Nephron (organoid): Measurements from ENCODE around the gene SDSL.
A peak's percentile ranks its signal among the peaks of the same experiment; 100 is the strongest.

Experiments
- H3K27ac Mint-ChIP-seq, 3 experiments: 2 replicates each; pipeline ENCODE4 v1.8.0; 2020; ENCODE audit warnings: mixed read lengths in 3 of 3, mild to moderate bottlenecking in 2 of 3, moderate library complexity in 1 of 3
- H3K27me3 Mint-ChIP-seq: 2 replicates; pipeline ENCODE4 v1.8.0; 2021; ENCODE audit warnings: low read depth, mild to moderate bottlenecking, moderate library complexity, mixed read lengths
- H3K36me3 Mint-ChIP-seq: 2 replicates; pipeline ENCODE4 v1.8.0; 2020; ENCODE audit warnings: low read depth, mixed read lengths
- H3K4me1 Mint-ChIP-seq: 2 replicates; pipeline ENCODE4 v1.8.0; 2020; ENCODE audit warnings: mixed read lengths
- H3K4me3 Mint-ChIP-seq, 3 experiments: 2 replicates each; pipeline ENCODE4 v1.8.0; 2020; ENCODE audit warnings: mild to moderate bottlenecking in 3 of 3, mixed read lengths in 3 of 3, moderate library complexity in 2 of 3
- H3K9me3 Mint-ChIP-seq: 2 replicates; pipeline ENCODE4 v1.8.0; 2020; ENCODE audit warnings: mixed read lengths
- TF ChIP-seq, protein P1 (sequence below), 3 experiments: fragments of 200-600 bp; sonication (generic); IDR thresholded peaks; one replicate each; pipeline ENCODE4 v1.5.0; 2021; ENCODE audit warnings: antibody characterized with exemption in 3 of 3; ENCODE audit not compliant: unreplicated experiment in 3 of 3

Gene SDSL

DNA sequence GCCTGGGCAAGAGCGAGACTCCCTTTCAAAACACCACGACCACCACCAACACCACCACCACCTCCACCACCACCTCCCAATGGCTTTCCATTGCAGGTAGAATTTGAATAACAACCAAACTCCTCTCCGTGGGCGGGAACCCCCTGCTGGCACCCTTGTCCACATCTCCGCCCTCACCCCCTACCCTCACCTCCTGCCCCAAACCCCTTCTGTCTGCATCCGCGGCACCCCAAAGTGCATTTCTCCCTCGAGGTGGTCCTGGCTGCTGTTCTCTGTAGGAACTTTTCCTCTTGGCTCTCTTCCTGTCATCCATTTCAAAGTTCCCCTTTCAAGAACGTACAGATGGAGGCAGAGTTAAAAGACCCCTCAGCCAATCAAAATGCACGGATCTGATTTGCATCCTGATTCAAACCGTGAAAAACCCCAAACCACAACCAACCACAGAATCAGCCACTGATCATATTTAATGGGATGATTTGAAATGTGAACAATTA lies 3.8 kb downstream of the SDSL start:
- H3K36me3 Mint-ChIP-seq: no peaks in the 10 kb centered on the region
- peaks cover 7% of the 10 kb centered on the region for H3K4me1 Mint-ChIP-seq

DNA sequence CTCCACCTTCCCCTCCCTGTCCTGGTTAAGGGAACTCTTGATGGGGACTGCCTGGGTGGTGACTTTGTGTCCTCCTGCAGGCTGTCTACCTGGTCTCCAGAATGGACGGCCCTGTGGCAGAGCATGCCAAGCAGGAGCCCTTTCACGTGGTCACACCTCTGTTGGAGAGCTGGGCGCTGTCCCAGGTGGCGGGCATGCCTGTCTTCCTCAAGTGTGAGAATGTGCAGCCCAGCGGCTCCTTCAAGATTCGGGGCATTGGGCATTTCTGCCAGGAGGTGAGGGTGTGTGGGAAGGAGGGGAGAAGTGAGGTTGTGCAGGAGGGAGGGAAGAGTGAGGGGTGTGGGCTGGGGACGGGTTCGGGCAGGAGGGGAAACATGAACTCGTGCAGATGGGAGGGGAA lies 5.7 kb downstream of the SDSL start:
- TF ChIP-seq, protein P1, sequence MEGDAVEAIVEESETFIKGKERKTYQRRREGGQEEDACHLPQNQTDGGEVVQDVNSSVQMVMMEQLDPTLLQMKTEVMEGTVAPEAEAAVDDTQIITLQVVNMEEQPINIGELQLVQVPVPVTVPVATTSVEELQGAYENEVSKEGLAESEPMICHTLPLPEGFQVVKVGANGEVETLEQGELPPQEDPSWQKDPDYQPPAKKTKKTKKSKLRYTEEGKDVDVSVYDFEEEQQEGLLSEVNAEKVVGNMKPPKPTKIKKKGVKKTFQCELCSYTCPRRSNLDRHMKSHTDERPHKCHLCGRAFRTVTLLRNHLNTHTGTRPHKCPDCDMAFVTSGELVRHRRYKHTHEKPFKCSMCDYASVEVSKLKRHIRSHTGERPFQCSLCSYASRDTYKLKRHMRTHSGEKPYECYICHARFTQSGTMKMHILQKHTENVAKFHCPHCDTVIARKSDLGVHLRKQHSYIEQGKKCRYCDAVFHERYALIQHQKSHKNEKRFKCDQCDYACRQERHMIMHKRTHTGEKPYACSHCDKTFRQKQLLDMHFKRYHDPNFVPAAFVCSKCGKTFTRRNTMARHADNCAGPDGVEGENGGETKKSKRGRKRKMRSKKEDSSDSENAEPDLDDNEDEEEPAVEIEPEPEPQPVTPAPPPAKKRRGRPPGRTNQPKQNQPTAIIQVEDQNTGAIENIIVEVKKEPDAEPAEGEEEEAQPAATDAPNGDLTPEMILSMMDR (IDR thresholded peaks at IDR 0.05; ENCODE audit: unreplicated experiment in 3 of 3): no peak
- Mint-ChIP-seq H3K4me1 (no peaks in the 10 kb centered on the region), H3K27ac (no peak overlapping the region), H3K36me3 (no peaks in the 10 kb centered on the region), H3K4me3 (no peak overlapping the region), H3K9me3 (no peaks in the 10 kb centered on the region), H3K27me3 (peaks cover 21% of the 10 kb centered on the region)

More for the DNA sequence above, 3.8 kb downstream of the SDSL start:
- TF ChIP-seq, protein P1 (IDR thresholded peaks at IDR 0.05; ENCODE audit: unreplicated experiment in 3 of 3): no peak
- Mint-ChIP-seq H3K27ac (no peak overlapping the region), H3K4me3 (peak overlapping the region in 1 of 3 experiments; percentile 5), H3K27me3 (peaks cover 19% of the 10 kb centered on the region), H3K9me3 (no peaks in the 10 kb centered on the region)

DNA sequence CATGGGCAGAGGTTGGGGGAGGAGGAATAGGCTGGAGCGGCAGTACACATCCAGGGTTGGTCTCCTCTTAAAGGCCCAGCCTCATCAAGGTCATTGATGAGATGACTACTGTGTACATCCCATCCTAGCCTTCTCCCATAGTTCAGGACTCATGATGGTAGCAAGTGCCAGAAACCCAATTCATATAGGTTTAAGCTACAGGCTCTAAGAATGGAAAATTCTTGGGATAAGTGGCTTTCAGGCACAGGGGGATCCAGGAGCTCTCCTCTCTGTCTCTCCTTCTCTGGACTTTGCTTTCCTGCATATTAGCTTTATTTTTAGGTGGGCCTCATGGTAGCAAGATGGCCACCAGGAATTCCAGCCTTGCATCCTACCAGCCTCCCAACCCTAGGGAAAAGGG lies 6.3 kb downstream of the SDSL start:
- Mint-ChIP-seq H3K36me3 (no peaks in the 10 kb centered on the region), H3K4me1 (no peaks in the 10 kb centered on the region), H3K27me3 (peaks cover 21% of the 10 kb centered on the region), H3K9me3 (no peaks in the 10 kb centered on the region), H3K4me3 (no peak overlapping the region), H3K27ac (no peak overlapping the region)
- TF ChIP-seq, protein P1 (IDR thresholded peaks at IDR 0.05; ENCODE audit: unreplicated experiment in 3 of 3): no peak

DNA sequence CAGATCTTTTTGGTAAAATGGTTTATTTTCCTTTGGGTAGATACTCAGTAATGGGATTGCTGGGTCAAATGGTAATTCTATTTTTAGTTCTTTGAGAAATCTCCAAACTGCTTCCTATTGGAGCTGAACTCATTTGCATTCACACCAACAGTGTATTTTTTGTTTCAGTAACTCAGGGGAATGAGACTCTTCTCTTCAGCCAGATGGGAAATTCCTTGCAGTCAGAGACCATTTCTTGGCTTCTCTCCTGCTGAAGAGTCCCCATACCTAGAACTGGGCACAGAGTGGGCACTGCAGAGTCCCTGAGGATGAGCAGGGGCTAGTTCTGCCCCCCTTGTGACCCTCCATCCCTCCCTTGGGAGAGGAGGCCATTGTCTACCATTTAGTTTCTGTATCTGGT lies 10.8 kb downstream of the SDSL start:
- H3K4me3 Mint-ChIP-seq: no peak overlapping the region
- TF ChIP-seq, protein P1 (IDR thresholded peaks at IDR 0.05; ENCODE audit: unreplicated experiment in 3 of 3): no peak
- H3K27me3 Mint-ChIP-seq: peaks cover 6% of the 10 kb centered on the region
- H3K27ac Mint-ChIP-seq: no peak overlapping the region
- no peaks in the 10 kb centered on the region for H3K36me3 Mint-ChIP-seq
- no peaks in the 10 kb centered on the region for H3K4me1 Mint-ChIP-seq
- H3K9me3 Mint-ChIP-seq: no peaks in the 10 kb centered on the region

DNA sequence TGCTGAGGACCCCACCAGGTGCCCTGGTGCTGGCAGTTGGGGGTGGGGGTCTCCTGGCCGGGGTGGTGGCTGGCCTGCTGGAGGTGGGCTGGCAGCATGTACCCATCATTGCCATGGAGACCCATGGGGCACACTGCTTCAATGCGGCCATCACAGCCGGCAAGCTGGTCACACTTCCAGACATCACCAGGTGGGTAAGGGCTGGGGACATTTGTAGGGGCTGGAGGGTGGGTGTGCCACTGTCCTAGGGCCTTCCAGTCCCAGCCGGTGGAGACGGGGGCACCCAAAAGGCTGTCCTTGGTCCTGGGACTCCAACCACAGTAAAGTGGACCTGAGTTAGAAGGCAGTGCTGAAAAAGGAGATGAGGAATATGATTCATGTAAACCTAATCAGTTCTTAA lies 13.2 kb downstream of the SDSL start:
- Mint-ChIP-seq H3K9me3 (no peaks in the 10 kb centered on the region), H3K36me3 (no peaks in the 10 kb centered on the region), H3K4me3 (no peak overlapping the region), H3K27ac (no peak overlapping the region), H3K4me1 (no peaks in the 10 kb centered on the region), H3K27me3 (peaks cover 6% of the 10 kb centered on the region)
- TF ChIP-seq, protein P1 (IDR thresholded peaks at IDR 0.05; ENCODE audit: unreplicated experiment in 3 of 3): no peak

DNA sequence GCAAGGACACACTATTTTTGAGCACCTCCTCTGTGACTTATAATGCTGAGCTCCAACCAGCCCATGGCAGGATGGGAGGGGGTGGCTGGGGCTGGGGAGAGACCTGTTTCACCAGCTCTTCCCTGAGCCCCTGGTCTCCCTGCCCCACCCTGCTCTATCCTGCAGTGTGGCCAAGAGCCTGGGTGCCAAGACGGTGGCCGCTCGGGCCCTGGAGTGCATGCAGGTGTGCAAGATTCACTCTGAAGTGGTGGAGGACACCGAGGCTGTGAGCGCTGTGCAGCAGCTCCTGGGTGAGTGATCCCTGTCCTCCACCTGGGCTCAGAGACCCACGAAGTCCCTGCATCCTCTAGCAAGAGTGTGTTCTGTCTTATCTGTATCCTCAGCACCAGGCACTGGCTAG lies 14.4 kb downstream of the SDSL start:
- Mint-ChIP-seq H3K4me3 (no peak overlapping the region), H3K36me3 (no peaks in the 10 kb centered on the region), H3K9me3 (no peaks in the 10 kb centered on the region)

More for the DNA sequence above, 14.4 kb downstream of the SDSL start:
- H3K27ac Mint-ChIP-seq: no peak overlapping the region
- H3K27me3 Mint-ChIP-seq: peaks cover 3% of the 10 kb centered on the region
- TF ChIP-seq, protein P1 (IDR thresholded peaks at IDR 0.05; ENCODE audit: unreplicated experiment in 3 of 3): no peak
- H3K4me1 Mint-ChIP-seq: no peaks in the 10 kb centered on the region
